K562 (cell line): ENCODE results near the gene BTN3A1. TPM values are rescaled to one million over a fixed set of nuclear protein-coding genes. Genes with fewer than 3 reads are reported as not detected.

ENCODE experiments used
- ADNP ChIP-seq: fragments of 200-800 bp; sonication (Bioruptor generic); IDR thresholded peaks from 2 replicates; pipeline ENCODE4 v1.6.1; 2016; ENCODE audit warnings: missing genetic modification characterization, missing compliant biosample characterization
- BHLHE40 ChIP-seq: IDR thresholded peaks from 2 replicates; pipeline ENCODE4 v1.6.1; 2011; ENCODE audit warnings: low read length, improper control_type of control experiment
- ERF ChIP-seq: fragments of 450-650 bp; formaldehyde crosslinking; IDR thresholded peaks from 2 replicates; pipeline ENCODE4 v1.4.0; 2020; ENCODE audit warnings: mild to moderate bottlenecking, mixed read lengths
- FOXA1 ChIP-seq: fragments of 450-650 bp; IDR thresholded peaks from 2 replicates; pipeline ENCODE4 v1.6.1; 2016; ENCODE audit warnings: mild to moderate bottlenecking, borderline replicate concordance
- GATAD2B ChIP-seq: fragments of 450-650 bp; IDR thresholded peaks from 2 replicates; pipeline ENCODE4 v1.6.1; 2017; ENCODE audit warnings: mild to moderate bottlenecking, borderline replicate concordance
- MAFK ChIP-seq: IDR thresholded peaks from 2 replicates; pipeline ENCODE4 v1.6.1; 2011; ENCODE audit warnings: low read length, improper control_type of control experiment
- NFIX ChIP-seq: fragments of 250-450 bp; sonication (Bioruptor Pico); IDR thresholded peaks from 2 replicates; pipeline ENCODE4 v1.4.0; 2020; ENCODE audit warnings: low read depth, mild to moderate bottlenecking, moderate library complexity
- PTTG1 ChIP-seq: fragments of 450-650 bp; IDR thresholded peaks from 2 replicates; pipeline ENCODE4 v1.6.1; 2016; ENCODE audit warnings: low read depth, mild to moderate bottlenecking, missing genetic modification characterization, missing compliant biosample characterization
- RNF2 ChIP-seq: sonication (generic); IDR thresholded peaks from 2 replicates; pipeline ENCODE4 v1.6.1; 2016
- SIRT6 ChIP-seq: IDR thresholded peaks from one replicate; pipeline ENCODE4 v1.6.1; 2012; ENCODE audit warnings: low read depth, mild to moderate bottlenecking, control low read depth, inconsistent platforms, low read length, moderate library complexity
- SMARCB1 ChIP-seq: IDR thresholded peaks from 2 replicates; pipeline ENCODE4 v1.6.1; 2011; ENCODE audit warnings: improper control_type of control experiment, low read depth; ENCODE audit not compliant: insufficient read length
- SMARCC2 ChIP-seq: fragments of 450-650 bp; IDR thresholded peaks from 2 replicates; pipeline ENCODE4 v1.6.1; 2017; ENCODE audit warnings: antibody characterized with exemption, moderate library complexity, mild to moderate bottlenecking, low read depth
- SREBF1 ChIP-seq: fragments of 150-350 bp; IDR thresholded peaks from 2 replicates; pipeline ENCODE4 v1.6.1; 2014; ENCODE audit warnings: antibody characterized with exemption, low read depth, low read length, borderline replicate concordance
- ZBTB17 ChIP-seq: fragments of 450-650 bp; formaldehyde crosslinking; IDR thresholded peaks from 2 replicates; pipeline ENCODE4 v1.4.0; 2020; ENCODE audit warnings: mild to moderate bottlenecking
- ZNF12 ChIP-seq: sonication (generic); formaldehyde crosslinking; IDR thresholded peaks from 2 replicates; pipeline ENCODE4 v1.4.0; 2020; ENCODE audit warnings: mild to moderate bottlenecking, missing genetic modification reagents
- ZNF780A ChIP-seq: fragments of 250-450 bp; sonication (Bioruptor Pico); IDR thresholded peaks from 2 replicates; pipeline ENCODE4 v1.5.0; 2021; ENCODE audit warnings: mild to moderate bottlenecking
- polyA plus RNA-seq, 8 experiments: library from polyadenylated mRNA; depleted of rRNA in 4 of 8; stranded (reverse) in 5 of 8; unstranded in 3 of 8; fragments of >200 nt; fragmentation: Nextera tagmentation in 2 of 8; fragmentation: Illumina TruSeq in 1 of 8; extraction: Ambion mirVana in 2 of 8; extraction: Trizol in 1 of 8; gene quantifications; 2 replicates each; pipeline versions ENCODE4 v1.2.1 to v1.2.3, GENCODE V29; 2011 to 2014; ENCODE audit warnings: inconsistent platforms in 1 of 8, missing spikeins in 1 of 8
- total RNA-seq, 7 experiments: library from RNA; depleted of rRNA in 6 of 7; stranded (reverse); fragments of >200 nt in 6 of 7; fragmentation: Illumina TruSeq in 2 of 7; extraction: Trizol in 2 of 7; gene quantifications; 2 replicates each; pipeline versions ENCODE4 v1.2.1 to v1.2.3, GENCODE V29; 2011 to 2021; ENCODE audit warnings: low replicate concordance in 1 of 7
- TF ChIP-seq, protein P1 (sequence below): IDR thresholded peaks from 3 replicates; pipeline ENCODE4 v1.6.1; 2011; ENCODE audit warnings: borderline replicate concordance, mild to moderate bottlenecking; ENCODE audit not compliant: insufficient read length, insufficient read depth
- TF ChIP-seq, protein P2 (sequence below): fragments of 250-450 bp; sonication (Bioruptor Pico); IDR thresholded peaks from 2 replicates; pipeline ENCODE4 v1.5.0; 2020; ENCODE audit warnings: mild to moderate bottlenecking
- TF ChIP-seq, protein P3 (sequence below): sonication (generic); formaldehyde crosslinking; IDR thresholded peaks from 2 replicates; pipeline ENCODE4 v1.8.1; 2023; ENCODE audit warnings: mild to moderate bottlenecking, missing genetic modification reagents
- TF ChIP-seq, protein P4 (sequence below): fragments of 450-650 bp; formaldehyde crosslinking; IDR thresholded peaks from 2 replicates; pipeline ENCODE4 v1.4.0; 2022; ENCODE audit warnings: missing genetic modification characterization

BTN3A1 gene
- total and polyA plus RNA-seq, 9 of the 15 experiments (the other 6 are each of a cell fraction or from before 2014, with no cell fraction given): 0.84 to 8.5 (median 3.9) TPM

DNA sequence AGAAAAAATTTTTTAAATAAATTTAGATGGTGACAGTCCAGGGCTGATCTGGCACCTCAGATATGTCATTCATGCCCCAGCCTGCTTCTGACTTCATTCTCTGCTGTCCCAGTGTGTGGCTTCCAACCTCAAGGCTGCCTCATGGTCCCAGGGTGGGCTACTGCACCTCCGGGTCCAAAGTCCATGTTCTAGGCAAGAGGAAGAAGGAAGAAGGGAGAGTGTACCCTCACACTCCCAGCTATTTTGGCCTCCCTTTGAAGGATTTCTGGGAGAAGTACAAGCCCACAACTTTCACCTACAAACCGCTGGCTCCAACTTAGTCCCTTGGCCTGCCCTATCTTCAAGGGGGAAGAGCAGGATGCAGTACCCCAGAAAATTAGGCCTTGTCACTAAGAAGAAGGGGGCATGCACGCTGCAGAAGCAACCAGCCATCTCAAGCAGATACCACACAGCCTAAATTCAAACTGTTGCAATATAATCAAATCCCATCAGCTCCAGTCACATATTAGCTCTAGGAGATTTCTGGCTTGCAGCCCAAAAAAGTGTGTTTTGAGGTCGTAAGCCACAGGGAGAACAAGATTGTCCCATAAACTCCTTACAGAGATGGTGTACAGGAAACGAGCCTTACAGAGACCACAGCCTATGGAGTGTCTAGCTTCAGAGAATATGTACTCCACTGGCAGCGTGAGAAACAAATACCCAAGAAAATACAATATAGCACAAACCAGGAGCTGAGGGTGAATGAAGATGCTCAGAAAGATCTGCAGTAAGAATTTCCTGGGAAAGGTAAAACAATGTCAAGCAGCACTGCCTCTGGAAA is 38.0 kb upstream of the BTN3A1 start (continued):
- TF ChIP-seq, protein P1, sequence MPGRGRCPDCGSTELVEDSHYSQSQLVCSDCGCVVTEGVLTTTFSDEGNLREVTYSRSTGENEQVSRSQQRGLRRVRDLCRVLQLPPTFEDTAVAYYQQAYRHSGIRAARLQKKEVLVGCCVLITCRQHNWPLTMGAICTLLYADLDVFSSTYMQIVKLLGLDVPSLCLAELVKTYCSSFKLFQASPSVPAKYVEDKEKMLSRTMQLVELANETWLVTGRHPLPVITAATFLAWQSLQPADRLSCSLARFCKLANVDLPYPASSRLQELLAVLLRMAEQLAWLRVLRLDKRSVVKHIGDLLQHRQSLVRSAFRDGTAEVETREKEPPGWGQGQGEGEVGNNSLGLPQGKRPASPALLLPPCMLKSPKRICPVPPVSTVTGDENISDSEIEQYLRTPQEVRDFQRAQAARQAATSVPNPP: no peak
- TF ChIP-seq RNF2 (no peak), ERF (CRISPR knock-in tag) (0 out of 2 replicates have a peak, but pooled peaks have one; percentile 33), SMARCC2 (no peak), ZNF780A (CRISPR knock-in tag) (no peak), ZBTB17 (CRISPR knock-in tag) (peak; percentile 26; the same call in 1 of the 2 replicates), SREBF1 (no peak), GATAD2B (no peak), SMARCB1 (no peak), PTTG1 (no peak), SIRT6 (no peak), BHLHE40 (no peak), ZNF12 (CRISPR knock-in tag) (no peak), MAFK (no peak), ADNP (no peak), FOXA1 (no peak), NFIX (no peak)
- TF ChIP-seq, protein P2, sequence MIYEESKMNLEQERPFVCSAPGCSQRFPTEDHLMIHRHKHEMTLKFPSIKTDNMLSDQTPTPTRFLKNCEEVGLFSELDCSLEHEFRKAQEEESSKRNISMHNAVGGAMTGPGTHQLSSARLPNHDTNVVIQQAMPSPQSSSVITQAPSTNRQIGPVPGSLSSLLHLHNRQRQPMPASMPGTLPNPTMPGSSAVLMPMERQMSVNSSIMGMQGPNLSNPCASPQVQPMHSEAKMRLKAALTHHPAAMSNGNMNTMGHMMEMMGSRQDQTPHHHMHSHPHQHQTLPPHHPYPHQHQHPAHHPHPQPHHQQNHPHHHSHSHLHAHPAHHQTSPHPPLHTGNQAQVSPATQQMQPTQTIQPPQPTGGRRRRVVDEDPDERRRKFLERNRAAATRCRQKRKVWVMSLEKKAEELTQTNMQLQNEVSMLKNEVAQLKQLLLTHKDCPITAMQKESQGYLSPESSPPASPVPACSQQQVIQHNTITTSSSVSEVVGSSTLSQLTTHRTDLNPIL: no peak
- TF ChIP-seq, protein P3, sequence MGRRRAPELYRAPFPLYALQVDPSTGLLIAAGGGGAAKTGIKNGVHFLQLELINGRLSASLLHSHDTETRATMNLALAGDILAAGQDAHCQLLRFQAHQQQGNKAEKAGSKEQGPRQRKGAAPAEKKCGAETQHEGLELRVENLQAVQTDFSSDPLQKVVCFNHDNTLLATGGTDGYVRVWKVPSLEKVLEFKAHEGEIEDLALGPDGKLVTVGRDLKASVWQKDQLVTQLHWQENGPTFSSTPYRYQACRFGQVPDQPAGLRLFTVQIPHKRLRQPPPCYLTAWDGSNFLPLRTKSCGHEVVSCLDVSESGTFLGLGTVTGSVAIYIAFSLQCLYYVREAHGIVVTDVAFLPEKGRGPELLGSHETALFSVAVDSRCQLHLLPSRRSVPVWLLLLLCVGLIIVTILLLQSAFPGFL (CRISPR knock-in tag): 0 out of 2 replicates have a peak, but pooled peaks have one; percentile 72
- TF ChIP-seq, protein P4, sequence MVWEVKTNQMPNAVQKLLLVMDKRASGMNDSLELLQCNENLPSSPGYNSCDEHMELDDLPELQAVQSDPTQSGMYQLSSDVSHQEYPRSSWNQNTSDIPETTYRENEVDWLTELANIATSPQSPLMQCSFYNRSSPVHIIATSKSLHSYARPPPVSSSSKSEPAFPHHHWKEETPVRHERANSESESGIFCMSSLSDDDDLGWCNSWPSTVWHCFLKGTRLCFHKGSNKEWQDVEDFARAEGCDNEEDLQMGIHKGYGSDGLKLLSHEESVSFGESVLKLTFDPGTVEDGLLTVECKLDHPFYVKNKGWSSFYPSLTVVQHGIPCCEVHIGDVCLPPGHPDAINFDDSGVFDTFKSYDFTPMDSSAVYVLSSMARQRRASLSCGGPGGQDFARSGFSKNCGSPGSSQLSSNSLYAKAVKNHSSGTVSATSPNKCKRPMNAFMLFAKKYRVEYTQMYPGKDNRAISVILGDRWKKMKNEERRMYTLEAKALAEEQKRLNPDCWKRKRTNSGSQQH (CRISPR knock-in tag): no peak
